Bone marrow (tissue), 2 donors: ENCODE results near the gene LRMDA.
"Not testable (repeated sequence)": the region's sequence is repeated elsewhere in the genome, so short reads cannot be mapped to it uniquely, and the experiment has no call there.

ENCODE experiments used
- DNase-seq, 2 donors: peaks; one replicate each; lab custom pipeline; 2025; lab: John Stamatoyannopoulos, UW

LRMDA gene

GRCh38 chr10:76554033-76554408 lies 1122.6 kb downstream of the LRMDA start:
- no peak for DNase-seq

DNA sequence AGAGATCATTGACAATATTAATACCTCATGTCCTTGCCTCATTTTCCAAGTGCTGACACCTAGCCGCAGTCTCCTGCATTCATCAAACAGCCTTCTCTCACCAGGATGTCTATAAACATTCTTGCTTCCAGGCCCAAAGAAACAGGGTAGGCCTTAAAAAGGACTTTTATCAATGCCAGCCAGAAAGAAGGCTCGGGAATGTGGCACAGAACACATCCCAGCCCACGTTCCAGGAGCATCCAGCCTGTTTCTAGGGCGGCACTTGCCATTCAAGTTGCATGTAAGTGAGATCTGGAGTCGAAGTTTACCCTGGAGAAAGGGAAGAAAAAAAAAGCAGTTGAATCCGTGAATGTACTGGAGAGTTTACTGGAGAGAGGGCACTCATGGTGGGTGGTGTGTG lies 1123.1 kb downstream of the LRMDA start:
- DNase-seq: no peak

GRCh38 chr10:76555067-76555670 lies 1123.7 kb downstream of the LRMDA start:
- DNase-seq: no peak

GRCh38 chr10:76557366-76557765 lies 1125.9 kb downstream of the LRMDA start:
- DNase-seq: no peak

- DNase-seq: no peak
These were observed 1127.2 kb downstream of the LRMDA start for GRCh38 chr10:76558586-76558985.

DNA sequence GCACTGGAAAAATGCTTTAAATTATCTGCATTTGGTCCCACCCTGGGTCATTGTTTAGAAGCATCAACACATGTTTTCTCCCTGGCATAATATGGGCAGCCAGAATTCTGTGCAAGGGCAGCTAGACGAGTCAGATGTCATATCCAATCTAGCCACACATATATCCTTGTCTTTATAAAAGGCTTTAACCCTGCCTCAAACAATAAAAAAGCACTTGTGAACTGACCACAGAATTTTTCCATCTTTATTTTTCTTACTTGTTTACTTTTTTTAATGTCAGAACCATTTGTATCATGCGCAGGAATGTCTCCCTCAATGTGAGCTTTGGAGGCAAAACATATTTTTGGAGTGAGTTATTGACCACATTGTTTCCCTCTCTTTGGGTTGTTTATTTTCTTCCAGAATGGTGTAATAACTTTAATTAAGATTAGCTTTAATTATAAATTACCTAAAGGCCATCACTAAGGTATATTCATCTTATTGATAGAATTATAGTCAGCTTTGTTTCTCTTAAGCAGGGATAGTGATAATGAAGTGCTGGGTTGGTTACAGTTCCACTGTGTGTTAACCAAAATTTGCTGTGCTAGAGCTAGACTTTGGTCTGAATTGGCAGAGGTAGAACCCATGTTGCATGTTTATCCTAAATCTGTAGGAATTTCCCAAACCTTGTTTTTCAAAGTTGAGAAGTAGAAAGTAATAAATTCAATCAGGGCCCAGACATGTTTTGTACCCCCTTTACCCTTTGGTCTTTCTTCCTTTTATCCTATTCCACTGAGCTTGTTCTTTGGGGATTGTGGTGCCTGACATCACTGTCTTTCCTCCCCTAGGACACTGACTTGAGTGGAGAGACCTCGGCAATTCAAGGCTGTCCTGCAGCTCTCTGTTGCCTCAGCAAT lies 1127.8 kb downstream of the LRMDA start:
- no peak for DNase-seq

GRCh38 chr10:76559892-76560220 lies 1128.4 kb downstream of the LRMDA start:
- DNase-seq: no peak

GRCh38 chr10:76560338-76560737 lies 1128.9 kb downstream of the LRMDA start:
- DNase-seq: no peak

DNA sequence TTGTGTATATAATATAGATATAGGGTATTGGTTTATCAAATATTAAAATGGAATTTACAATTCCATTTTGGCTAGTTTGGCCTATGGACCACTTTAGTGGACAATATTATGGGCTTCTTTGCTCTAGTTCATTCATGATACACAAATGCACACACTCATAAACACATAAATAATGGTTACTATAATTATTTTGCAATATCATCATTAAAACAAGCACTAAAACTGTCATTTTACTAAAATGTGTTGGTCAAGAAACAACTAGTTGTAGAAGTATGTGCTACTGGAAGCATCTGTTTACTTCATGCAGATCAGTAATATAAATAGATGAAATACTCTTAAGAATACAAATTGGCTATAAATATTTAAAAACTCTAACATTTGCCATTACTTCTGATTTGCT lies 1131.9 kb downstream of the LRMDA start:
- no peak for DNase-seq

GRCh38 chr10:76572021-76572420 lies 1140.6 kb downstream of the LRMDA start:
- DNase-seq: no peak

DNA sequence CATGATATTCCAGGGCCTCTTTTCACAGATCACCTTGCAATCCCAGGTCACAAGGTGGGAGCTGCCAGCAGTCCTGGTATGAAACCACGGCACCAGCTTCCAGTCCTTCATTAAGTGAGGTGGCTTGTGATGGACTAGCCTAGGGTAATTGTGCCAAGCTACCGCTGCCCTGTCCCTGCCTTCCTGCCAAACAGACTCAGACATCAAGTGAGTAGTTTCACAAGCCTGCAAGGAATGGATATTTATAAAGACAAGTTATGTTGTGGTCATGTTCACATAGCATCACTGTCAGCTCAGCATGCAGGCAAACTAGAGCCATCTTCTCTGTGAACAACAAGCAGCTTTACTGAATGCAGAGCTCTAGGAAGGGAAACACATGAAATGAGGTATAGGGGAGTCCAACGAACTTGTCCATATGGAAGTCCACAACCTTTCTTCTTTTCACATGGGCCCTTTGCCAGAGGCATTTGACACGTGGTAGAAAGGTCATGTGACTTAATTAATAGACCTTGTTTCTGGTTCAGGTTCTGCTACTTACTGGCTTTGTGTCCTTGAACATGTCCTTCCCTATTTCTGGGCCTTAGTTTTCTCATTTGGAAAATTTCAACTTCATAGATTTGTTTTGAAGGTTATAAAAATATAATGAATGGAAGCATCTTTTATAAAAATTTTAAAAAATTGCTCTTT lies 1145.0 kb downstream of the LRMDA start:
- no peak for DNase-seq

- no peak for DNase-seq
These were observed 1146.0 kb downstream of the LRMDA start for GRCh38 chr10:76577455-76577854.

GRCh38 chr10:76581506-76582256 lies 1150.3 kb downstream of the LRMDA start:
- no peak for DNase-seq

DNA sequence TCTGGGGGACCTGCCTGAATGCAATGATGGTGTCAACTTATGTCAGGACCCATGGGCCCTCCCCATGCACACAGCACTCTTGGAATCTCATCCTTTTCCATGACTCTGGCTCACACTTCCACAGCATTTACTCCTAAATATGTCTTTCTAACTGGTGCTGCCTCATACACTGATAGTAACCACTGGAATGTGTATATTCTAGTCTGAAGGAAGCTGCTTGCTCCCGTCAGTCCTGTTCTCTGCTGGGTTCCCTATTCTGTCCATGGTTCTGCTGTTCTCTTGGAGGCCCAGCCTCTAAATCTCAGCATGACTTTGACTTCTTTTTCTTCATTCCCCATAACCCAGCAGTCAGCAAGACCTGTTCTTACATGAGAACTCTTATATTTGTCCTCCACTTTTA lies 1151.1 kb downstream of the LRMDA start:
- no peak for DNase-seq

DNA sequence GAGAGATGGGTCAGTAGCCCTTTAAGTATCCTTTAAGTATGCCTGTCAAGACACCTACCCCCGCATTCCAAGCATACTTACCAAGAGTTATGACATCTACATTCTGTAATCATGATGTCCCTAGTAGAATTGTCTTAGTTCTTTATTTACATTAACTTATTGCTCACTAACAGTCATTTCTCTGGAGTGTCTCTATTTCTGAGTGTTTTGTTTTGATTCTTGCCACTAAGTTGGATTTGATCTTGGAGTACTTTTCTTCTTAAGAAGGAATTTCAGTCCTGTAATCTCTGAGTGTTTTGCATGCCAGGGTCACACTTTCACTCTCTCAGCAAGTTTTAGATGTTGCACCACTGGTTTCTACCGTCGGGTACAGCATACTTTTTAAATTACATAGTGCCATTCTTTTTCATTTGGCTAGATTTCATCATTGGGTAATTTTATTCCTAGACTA lies 1152.3 kb downstream of the LRMDA start:
- no peak for DNase-seq

GRCh38 chr10:76584466-76584865 lies 1153.0 kb downstream of the LRMDA start:
- not testable (repeated sequence) for DNase-seq
